GM23338 (cell line): Measurements from ENCODE around the gene ELP2. TPM values are rescaled to one million over a fixed set of nuclear protein-coding genes. Genes with fewer than 3 reads are reported as not detected.

Source experiments
- ATAC-seq: fragments of 200-7000 bp; cut with Tn5 transposase; 3 replicates; pipeline ENCODE4 v1.9.1; 2020
- DNase-seq: peaks from one replicate; pipeline ENCODE4 v3.0.0-alpha.2; 2015; ENCODE audit warnings: low spot score
- H2AFZ ChIP-seq: fragments of 200-600 bp; sonication (generic); 2 replicates; pipeline ENCODE4 v1.8.0; 2016; ENCODE audit warnings: antibody characterized with exemption, mild to moderate bottlenecking, moderate library complexity
- H3F3A ChIP-seq: fragments of 200-600 bp; sonication (generic); replicated peaks from 2 replicates; pipeline ENCODE4 v1.8.0; 2017; ENCODE audit warnings: antibody characterized with exemption, mixed run types, low read depth
- H3K27ac ChIP-seq: fragments of 200-600 bp; sonication (generic); 2 replicates; pipeline ENCODE4 v1.6.1; 2016; ENCODE audit warnings: low read depth
- H3K27me3 ChIP-seq: fragments of 200-600 bp; sonication (generic); 2 replicates; pipeline ENCODE4 v1.8.0; 2016; ENCODE audit warnings: mild to moderate bottlenecking, mixed run types, moderate library complexity; ENCODE audit not compliant: insufficient read depth
- H3K36me3 ChIP-seq: fragments of 200-600 bp; sonication (generic); 2 replicates; pipeline ENCODE4 v1.8.0; 2016; ENCODE audit warnings: mild to moderate bottlenecking; ENCODE audit not compliant: insufficient read depth
- H3K4me1 ChIP-seq: fragments of 200-600 bp; sonication (generic); 2 replicates; pipeline ENCODE4 v1.8.0; 2016; ENCODE audit warnings: mild to moderate bottlenecking, moderate library complexity; ENCODE audit not compliant: insufficient read depth
- H3K4me2 ChIP-seq: fragments of 200-600 bp; sonication (generic); 2 replicates; pipeline ENCODE4 v1.7.1; 2017; ENCODE audit warnings: mixed run types
- H3K4me3 ChIP-seq: fragments of 200-600 bp; sonication (generic); 2 replicates; pipeline ENCODE4 v1.6.1; 2016; ENCODE audit warnings: mixed run types
- H3K79me2 ChIP-seq: fragments of 200-600 bp; sonication (generic); replicated peaks from 2 replicates; pipeline ENCODE4 v1.8.0; 2017; ENCODE audit warnings: mild to moderate bottlenecking; ENCODE audit not compliant: insufficient read depth
- H3K9me2 ChIP-seq: fragments of 200-600 bp; sonication (generic); 2 replicates; pipeline ENCODE4 v1.8.0; 2017; ENCODE audit not compliant: insufficient read depth
- H4K20me1 ChIP-seq: fragments of 200-600 bp; sonication (generic); replicated peaks from 2 replicates; pipeline ENCODE4 v1.8.0; 2017; ENCODE audit warnings: mild to moderate bottlenecking; ENCODE audit not compliant: insufficient read depth
- H3K27ac Mint-ChIP-seq: 2 replicates; pipeline ENCODE4 v1.8.0; 2020; ENCODE audit warnings: inconsistent platforms, mild to moderate bottlenecking, moderate library complexity, mixed read lengths
- H3K27me3 Mint-ChIP-seq: 3 replicates; pipeline ENCODE4 v1.8.0; 2022; ENCODE audit warnings: low read depth, mild to moderate bottlenecking, moderate library complexity, mixed read lengths, inconsistent platforms; ENCODE audit not compliant: insufficient read depth, poor library complexity
- H3K36me3 Mint-ChIP-seq: 3 replicates; pipeline ENCODE4 v1.8.0; 2021; ENCODE audit warnings: low read depth, mild to moderate bottlenecking, inconsistent platforms, moderate library complexity, mixed read lengths
- H3K4me1 Mint-ChIP-seq: 3 replicates; pipeline ENCODE4 v1.8.0; 2020; ENCODE audit warnings: mild to moderate bottlenecking, inconsistent platforms, mixed read lengths
- H3K4me3 Mint-ChIP-seq: 3 replicates; pipeline ENCODE4 v1.8.0; 2021; ENCODE audit warnings: moderate library complexity, mild to moderate bottlenecking, inconsistent platforms, mixed read lengths
- H3K9me3 Mint-ChIP-seq: 3 replicates; pipeline ENCODE4 v1.8.0; 2020; ENCODE audit warnings: moderate library complexity, mild to moderate bottlenecking, inconsistent platforms, mixed read lengths
- EZH2phosphoT487 ChIP-seq: fragments of 200-600 bp; sonication (generic); IDR thresholded peaks from one replicate; pipeline ENCODE4 v1.8.1; 2018; ENCODE audit warnings: antibody characterized with exemption; ENCODE audit not compliant: unreplicated experiment
- NANOG ChIP-seq: IDR thresholded peaks from 2 replicates; pipeline ENCODE4 v1.6.1; 2016; ENCODE audit warnings: antibody characterized with exemption, borderline replicate concordance
- POLR2AphosphoS5 ChIP-seq: IDR thresholded peaks from 2 replicates; pipeline ENCODE4 v1.6.1; 2016; ENCODE audit warnings: antibody characterized with exemption, low read depth
- REST ChIP-seq: IDR thresholded peaks from one replicate; pipeline ENCODE4 v1.6.1; 2018; ENCODE audit warnings: antibody characterized with exemption; ENCODE audit not compliant: unreplicated experiment
- polyA plus RNA-seq: library from polyadenylated mRNA; unstranded; fragments of >200 nt; fragmentation: Nextera tagmentation; extraction: Ambion mirVana; gene quantifications from 2 replicates; pipeline ENCODE4 v1.2.1, GENCODE V29; 2016
- total RNA-seq: library from RNA; depleted of rRNA; stranded (reverse); fragments of >200 nt; shearing (Covaris generic); gene quantifications from 2 replicates; pipeline ENCODE4 v1.2.3, GENCODE V29; 2014
- TF ChIP-seq, protein P1 (sequence below): IDR thresholded peaks from 2 replicates; pipeline ENCODE4 v1.6.1; 2016; ENCODE audit warnings: antibody characterized with exemption
- TF ChIP-seq, protein P2 (sequence below): fragments of 250-450 bp; sonication (Bioruptor Pico); IDR thresholded peaks from 2 replicates; pipeline ENCODE4 v1.5.0; 2020; ENCODE audit warnings: mild to moderate bottlenecking, moderate library complexity

Gene ELP2
- total and polyA plus RNA-seq, 2 experiments from 2014 or later, result 119 to 135 TPM

- Mint-ChIP-seq H3K4me3 (peak overlapping the region; percentile 92), H3K4me1 (peaks cover 32% of the 10 kb centered on the region), H3K27me3 (peaks cover 31% of the 10 kb centered on the region), H3K36me3 (peaks cover 19% of the 10 kb centered on the region), H3K9me3 (no peaks in the 10 kb centered on the region), H3K27ac (peak overlapping the region; percentile 76; the same call in 1 of the 2 replicates)
- H3K4me3 ChIP-seq, result peak overlapping the region; percentile 87
- peak overlapping the region; percentile 99 for H3K4me2 ChIP-seq
- H3K79me2 ChIP-seq, result peaks cover 11% of the 10 kb centered on the region; the same call in 1 of the 2 replicates
- no peaks in the 10 kb centered on the region for H3K36me3 ChIP-seq
- peaks cover 9% of the 10 kb centered on the region; the same call in 1 of the 2 replicates for H3F3A ChIP-seq
- peaks cover 16% of the 10 kb centered on the region for H4K20me1 ChIP-seq
- no peak overlapping the region for H3K27ac ChIP-seq
- TF ChIP-seq NANOG, result no peak
- TF ChIP-seq, protein P1, sequence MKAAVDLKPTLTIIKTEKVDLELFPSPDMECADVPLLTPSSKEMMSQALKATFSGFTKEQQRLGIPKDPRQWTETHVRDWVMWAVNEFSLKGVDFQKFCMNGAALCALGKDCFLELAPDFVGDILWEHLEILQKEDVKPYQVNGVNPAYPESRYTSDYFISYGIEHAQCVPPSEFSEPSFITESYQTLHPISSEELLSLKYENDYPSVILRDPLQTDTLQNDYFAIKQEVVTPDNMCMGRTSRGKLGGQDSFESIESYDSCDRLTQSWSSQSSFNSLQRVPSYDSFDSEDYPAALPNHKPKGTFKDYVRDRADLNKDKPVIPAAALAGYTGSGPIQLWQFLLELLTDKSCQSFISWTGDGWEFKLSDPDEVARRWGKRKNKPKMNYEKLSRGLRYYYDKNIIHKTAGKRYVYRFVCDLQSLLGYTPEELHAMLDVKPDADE, result no peak
- TF ChIP-seq, protein P2, sequence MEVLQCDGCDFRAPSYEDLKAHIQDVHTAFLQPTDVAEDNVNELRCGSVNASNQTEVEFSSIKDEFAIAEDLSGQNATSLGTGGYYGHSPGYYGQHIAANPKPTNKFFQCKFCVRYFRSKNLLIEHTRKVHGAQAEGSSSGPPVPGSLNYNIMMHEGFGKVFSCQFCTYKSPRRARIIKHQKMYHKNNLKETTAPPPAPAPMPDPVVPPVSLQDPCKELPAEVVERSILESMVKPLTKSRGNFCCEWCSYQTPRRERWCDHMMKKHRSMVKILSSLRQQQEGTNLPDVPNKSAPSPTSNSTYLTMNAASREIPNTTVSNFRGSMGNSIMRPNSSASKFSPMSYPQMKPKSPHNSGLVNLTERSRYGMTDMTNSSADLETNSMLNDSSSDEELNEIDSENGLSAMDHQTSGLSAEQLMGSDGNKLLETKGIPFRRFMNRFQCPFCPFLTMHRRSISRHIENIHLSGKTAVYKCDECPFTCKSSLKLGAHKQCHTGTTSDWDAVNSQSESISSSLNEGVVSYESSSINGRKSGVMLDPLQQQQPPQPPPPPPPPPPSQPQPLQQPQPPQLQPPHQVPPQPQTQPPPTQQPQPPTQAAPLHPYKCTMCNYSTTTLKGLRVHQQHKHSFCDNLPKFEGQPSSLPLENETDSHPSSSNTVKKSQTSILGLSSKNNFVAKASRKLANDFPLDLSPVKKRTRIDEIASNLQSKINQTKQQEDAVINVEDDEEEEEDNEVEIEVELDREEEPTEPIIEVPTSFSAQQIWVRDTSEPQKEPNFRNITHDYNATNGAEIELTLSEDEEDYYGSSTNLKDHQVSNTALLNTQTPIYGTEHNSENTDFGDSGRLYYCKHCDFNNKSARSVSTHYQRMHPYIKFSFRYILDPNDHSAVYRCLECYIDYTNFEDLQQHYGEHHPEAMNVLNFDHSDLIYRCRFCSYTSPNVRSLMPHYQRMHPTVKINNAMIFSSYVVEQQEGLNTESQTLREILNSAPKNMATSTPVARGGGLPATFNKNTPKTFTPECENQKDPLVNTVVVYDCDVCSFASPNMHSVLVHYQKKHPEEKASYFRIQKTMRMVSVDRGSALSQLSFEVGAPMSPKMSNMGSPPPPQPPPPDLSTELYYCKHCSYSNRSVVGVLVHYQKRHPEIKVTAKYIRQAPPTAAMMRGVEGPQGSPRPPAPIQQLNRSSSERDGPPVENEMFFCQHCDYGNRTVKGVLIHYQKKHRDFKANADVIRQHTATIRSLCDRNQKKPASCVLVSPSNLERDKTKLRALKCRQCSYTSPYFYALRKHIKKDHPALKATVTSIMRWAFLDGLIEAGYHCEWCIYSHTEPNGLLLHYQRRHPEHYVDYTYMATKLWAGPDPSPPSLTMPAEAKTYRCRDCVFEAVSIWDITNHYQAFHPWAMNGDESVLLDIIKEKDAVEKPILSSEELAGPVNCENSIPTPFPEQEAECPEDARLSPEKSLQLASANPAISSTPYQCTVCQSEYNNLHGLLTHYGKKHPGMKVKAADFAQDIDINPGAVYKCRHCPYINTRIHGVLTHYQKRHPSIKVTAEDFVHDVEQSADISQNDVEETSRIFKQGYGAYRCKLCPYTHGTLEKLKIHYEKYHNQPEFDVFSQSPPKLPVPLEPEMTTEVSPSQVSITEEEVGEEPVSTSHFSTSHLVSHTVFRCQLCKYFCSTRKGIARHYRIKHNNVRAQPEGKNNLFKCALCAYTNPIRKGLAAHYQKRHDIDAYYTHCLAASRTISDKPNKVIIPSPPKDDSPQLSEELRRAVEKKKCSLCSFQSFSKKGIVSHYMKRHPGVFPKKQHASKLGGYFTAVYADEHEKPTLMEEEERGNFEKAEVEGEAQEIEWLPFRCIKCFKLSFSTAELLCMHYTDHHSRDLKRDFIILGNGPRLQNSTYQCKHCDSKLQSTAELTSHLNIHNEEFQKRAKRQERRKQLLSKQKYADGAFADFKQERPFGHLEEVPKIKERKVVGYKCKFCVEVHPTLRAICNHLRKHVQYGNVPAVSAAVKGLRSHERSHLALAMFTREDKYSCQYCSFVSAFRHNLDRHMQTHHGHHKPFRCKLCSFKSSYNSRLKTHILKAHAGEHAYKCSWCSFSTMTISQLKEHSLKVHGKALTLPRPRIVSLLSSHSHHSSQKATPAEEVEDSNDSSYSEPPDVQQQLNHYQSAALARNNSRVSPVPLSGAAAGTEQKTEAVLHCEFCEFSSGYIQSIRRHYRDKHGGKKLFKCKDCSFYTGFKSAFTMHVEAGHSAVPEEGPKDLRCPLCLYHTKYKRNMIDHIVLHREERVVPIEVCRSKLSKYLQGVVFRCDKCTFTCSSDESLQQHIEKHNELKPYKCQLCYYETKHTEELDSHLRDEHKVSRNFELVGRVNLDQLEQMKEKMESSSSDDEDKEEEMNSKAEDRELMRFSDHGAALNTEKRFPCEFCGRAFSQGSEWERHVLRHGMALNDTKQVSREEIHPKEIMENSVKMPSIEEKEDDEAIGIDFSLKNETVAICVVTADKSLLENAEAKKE (CRISPR knock-in tag), result no peak
- no peak for TF ChIP-seq REST
- no peak; the same call in 1 of the 2 replicates for TF ChIP-seq POLR2AphosphoS5
- no peak for TF ChIP-seq EZH2phosphoT487
- H2AFZ ChIP-seq, result peak overlapping the region; percentile 98
- peaks cover 14% of the 10 kb centered on the region for H3K4me1 ChIP-seq
- no peaks in the 10 kb centered on the region for H3K9me2 ChIP-seq
- peak; percentile 61 for DNase-seq
- peaks cover 44% of the 10 kb centered on the region for H3K27me3 ChIP-seq
- ATAC-seq, result peak; percentile 43
These were observed 58.4 kb downstream of the ELP2 start for GRCh38 chr18:36187826-36188721.
